Subcutaneous adipose tissue (tissue), 4 donors: ENCODE results near the gene NRSN2. TPM values are rescaled to one million over a fixed set of nuclear protein-coding genes. Genes with fewer than 3 reads are reported as not detected.

Experiments
- total RNA-seq, 4 donors: library from RNA; depleted of rRNA; stranded (reverse); fragments of >200 nt; gene quantifications; one replicate each; pipeline ENCODE4 v1.1.0, GENCODE V29; 2016
- TF ChIP-seq, protein P1 (sequence below): fragments of 450-650 bp; IDR thresholded peaks from one replicate; pipeline ENCODE4 v1.5.1; 2016; ENCODE audit warnings: low read depth, mild to moderate bottlenecking, control low read depth, antibody characterized with exemption, moderate library complexity

The NRSN2 gene
- total RNA-seq, 4 donors from 2014 or later = 5.2 to 9.4 (median 7.6) TPM

DNA sequence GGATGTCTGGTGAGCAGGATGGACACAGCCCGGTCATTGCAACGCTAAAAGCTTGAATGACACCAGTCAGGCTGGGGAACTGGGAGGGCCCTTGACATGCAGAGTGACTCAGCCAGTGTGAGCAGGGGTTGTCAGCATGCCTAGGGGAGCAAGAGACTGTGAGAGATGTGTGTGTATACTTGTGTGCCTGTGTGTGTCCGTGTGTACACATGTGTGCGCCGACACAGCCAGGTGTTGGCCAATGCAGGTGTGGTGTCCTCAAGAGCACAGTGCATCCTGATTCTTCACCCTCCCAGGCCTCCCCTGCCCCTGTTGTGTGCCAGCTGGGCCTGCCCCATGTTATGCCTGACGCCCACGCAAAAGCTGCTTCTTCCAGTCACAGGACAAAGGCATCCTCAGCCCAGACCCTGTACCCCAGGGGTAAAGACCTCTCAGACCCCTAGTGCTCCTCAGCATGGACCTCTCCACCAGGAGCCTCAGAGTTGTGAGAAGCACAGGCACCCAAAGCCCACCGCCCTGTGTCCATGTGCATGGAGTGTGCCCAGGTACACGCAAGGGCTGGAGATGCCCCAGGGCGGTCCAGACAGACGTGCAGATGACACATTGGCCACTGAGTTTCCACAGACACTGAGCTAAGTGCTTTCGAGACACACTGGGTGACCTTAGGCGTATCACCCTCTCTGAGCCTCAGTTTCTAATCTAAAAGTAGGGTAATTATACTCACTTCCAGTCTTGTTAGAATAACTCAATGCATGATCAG is 16.6 kb downstream of the NRSN2 start:
- TF ChIP-seq, protein P1, sequence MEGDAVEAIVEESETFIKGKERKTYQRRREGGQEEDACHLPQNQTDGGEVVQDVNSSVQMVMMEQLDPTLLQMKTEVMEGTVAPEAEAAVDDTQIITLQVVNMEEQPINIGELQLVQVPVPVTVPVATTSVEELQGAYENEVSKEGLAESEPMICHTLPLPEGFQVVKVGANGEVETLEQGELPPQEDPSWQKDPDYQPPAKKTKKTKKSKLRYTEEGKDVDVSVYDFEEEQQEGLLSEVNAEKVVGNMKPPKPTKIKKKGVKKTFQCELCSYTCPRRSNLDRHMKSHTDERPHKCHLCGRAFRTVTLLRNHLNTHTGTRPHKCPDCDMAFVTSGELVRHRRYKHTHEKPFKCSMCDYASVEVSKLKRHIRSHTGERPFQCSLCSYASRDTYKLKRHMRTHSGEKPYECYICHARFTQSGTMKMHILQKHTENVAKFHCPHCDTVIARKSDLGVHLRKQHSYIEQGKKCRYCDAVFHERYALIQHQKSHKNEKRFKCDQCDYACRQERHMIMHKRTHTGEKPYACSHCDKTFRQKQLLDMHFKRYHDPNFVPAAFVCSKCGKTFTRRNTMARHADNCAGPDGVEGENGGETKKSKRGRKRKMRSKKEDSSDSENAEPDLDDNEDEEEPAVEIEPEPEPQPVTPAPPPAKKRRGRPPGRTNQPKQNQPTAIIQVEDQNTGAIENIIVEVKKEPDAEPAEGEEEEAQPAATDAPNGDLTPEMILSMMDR = no peak

DNA sequence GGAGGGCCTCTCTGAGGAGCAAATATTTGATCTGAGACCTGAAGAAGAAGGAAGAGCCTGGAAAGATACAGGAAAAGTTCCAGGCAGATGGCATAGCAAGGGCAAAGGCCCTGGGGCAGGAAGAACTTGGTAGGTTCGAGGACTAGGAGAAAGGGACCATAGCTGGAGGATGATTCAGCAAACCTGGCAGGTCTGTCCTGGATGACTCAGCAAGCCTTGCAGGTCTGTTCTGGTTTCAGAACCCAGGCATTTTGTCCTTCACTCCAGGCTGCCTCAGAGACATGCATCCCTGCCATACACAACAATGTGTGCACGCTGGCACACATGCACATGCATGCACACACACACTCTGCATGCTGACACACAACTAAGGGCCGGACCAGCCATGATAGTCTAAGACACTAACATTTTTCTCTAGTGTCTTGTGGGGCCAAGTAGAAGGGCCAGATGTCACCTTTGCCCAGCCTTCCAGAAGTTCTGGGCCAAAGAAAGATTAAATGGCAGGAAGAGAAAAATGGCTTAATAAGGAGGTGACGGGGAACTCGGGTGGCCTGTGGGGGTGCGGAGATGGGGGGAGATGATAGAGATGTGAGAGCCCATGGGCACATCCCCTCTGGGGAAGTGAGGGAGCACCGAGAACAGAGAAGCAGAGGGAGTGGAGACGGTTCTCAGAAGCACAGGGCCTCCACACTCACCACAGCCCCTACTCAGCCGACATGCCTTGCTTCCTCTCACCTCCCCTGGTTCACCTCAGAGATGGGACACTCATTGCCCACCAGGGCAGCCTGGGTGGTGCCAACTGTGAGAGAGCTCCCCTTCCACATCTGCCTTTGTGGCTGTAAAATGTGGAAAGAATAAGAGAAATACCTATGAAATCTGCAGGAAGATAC is 18.2 kb downstream of the NRSN2 start:
- TF ChIP-seq, protein P1 = no peak

DNA sequence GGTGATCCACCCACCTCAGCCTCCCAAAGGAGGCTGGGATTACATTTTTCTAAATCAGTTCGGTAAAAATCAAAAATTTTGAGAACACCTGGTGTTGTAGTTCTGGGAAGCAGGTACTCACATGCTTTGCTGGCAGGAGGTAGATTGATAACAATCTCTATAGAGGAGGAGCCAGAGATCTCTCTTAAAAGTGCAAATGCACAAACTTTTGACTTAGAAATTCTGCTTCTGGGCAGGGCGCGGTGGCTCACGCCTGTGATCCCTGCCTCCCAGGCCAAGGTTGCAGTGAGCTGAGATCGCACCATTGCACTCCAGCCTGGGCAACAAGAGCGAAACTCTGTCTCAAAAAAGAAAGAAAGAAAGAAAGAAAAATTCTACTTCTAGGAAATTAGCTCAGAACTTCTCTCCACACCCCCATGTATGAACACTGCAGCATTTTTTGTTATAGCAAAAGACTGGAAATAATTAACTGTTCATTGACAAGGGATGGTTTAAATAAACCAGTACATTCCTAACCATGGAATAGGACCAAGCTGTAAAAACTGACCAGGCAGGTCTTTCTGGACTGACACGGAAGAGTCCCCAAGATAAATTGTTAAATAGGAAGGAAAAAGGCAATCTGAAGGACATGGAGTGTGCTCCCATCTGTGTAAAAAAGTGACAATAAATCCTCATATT is 19.3 kb downstream of the NRSN2 start:
- TF ChIP-seq, protein P1 = no peak

DNA sequence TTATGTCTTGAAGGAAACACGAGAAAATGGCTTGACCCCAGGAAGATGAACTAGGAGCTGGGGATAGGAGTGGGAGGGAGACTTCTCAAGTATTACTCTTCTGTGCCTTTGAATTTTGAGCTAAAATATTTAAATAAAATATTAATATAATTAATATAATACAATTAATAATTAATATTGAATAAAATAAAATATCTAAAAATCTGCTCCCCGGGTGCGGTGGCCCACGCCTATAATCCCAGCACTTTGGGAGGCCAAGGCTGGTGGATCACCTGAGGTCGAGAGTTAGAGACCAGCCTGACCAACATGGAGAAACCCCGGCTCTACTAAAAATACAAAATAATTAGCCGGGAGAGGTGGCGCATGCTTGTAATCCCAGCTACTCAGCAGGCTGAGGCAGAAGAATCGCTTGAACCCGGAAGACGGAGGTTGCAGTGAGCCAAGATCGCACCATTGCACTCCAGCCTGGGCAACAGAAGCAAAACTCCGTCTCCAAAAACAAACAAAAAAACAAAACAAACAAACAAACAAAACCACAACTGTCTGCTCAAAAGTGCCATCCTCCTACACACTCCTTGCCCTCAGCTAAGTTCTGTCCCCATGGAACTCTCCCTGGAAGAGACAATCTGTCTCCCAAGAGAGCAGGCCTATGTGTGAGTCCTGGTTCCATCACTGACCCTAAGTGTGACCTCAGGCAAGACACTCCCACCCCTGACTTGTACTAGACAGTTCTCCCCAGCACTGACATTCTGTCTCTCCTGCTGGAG is 20.0 kb downstream of the NRSN2 start:
- TF ChIP-seq, protein P1 = no peak

DNA sequence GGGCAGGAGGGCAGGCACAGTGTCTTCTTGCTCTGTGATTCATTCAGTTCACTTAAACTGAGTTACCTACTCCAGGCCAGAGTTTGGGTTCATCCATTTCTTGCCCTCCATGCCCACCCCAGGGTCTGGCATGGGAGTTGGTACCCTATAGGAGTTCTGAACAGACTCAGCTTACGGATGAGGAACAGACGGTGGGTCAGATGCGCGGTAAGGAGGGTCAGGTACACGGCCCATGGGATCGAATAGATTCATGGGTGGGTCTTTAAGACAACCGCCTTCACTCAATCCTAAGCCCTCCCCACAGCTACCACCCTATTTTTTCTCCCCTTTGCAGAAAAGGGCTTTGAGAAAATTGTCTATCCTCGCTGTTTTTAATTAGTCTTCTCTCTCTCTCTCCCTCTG is 20.6 kb downstream of the NRSN2 start:
- TF ChIP-seq, protein P1 = no peak

DNA sequence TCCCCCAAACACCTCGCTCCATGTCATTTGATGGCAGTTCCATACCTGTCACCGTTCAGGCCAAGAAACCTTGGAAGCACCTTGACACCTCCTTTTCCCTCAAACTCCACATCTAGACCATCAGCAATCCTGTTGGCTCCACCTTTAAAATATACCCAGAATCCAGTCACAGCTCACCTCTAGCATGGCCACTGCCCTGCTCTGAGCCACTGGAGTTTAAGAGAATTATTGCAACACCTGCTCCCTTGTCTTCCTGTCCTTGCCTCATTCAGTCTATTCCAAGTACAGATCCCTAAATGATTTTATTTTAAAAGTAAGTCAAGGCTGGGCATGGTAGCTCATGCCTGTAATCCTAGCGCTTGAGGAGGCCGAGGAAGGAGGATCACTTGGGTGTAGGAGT is 22.0 kb downstream of the NRSN2 start:
- TF ChIP-seq, protein P1 = no peak
